NCI-H446 treated with DMSO at 0.1 percent for 48 hours (cell line): Measurements from ENCODE around the gene MAP3K2.
A peak's percentile ranks its signal among the peaks of the same experiment; 100 is the strongest.

Source experiments
- DNase-seq: peaks from one replicate; lab custom pipeline; 2025; lab: John Stamatoyannopoulos, UW

The MAP3K2 gene, protein sequence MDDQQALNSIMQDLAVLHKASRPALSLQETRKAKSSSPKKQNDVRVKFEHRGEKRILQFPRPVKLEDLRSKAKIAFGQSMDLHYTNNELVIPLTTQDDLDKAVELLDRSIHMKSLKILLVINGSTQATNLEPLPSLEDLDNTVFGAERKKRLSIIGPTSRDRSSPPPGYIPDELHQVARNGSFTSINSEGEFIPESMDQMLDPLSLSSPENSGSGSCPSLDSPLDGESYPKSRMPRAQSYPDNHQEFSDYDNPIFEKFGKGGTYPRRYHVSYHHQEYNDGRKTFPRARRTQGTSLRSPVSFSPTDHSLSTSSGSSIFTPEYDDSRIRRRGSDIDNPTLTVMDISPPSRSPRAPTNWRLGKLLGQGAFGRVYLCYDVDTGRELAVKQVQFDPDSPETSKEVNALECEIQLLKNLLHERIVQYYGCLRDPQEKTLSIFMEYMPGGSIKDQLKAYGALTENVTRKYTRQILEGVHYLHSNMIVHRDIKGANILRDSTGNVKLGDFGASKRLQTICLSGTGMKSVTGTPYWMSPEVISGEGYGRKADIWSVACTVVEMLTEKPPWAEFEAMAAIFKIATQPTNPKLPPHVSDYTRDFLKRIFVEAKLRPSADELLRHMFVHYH

DNA sequence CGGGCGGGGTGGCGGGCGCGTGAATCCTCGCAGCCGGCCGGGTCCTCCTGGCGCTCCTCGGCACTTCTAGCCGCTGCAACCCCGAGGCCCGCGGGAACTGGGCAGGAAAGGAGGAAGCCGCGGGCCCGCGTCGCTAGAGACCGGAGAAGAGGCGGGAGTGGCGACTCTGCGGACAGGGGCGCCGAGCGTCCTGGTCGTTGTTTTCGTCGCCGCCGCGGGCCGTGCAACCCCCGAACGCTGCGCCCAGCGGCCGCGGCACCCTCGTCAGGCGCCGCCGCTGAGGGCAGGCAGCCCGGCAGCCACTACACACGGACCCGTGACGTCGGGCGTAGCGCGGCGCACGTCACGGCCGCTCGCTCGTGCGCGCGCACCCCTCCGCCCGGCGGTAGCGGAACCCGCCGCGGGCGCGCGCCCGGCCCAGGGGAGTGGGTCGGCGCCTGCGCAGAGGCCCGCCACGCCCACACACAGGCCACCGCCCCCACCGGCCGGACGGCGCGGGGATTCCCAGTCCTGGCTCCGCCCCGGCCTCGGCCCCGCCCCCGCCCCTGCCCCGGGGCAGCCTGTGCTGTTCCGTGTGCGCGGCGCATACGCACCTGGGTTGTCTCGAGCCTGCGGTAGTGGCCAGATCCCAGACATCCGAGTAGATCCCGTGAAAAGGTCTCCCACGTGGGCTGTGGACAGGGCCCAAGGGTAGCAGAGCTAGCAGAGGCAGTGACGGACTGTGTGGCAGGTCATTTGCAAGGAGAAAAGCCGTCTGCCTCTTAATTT, at the start of gene MAP3K2:
Gene MAP3K2 (minus strand): TSS at position 321 of the 768 bp plus-strand sequence. CDS start 44,846 bp downstream, outside the sequence.
- DNase-seq: peak; percentile 86

DNA sequence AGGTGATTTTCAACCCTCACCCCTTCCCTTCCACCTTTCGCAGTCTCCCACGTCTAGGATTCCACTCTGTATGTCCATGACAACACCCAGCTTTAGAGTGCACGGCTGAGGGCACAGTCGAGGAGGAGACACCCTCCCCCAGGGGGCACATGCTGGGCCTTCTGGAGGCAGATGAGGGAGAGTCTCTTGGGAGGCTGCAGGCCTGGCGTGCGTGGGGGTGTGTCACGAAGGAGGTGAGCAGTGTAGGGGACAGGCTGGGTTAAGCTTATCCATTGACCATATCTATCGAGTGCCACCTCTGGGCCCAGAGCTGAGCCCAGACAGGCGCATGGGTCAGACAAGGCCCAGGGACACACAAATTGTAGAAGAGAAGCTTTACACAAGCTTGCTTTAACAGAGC, 49.3 kb upstream of the MAP3K2 start:
- no peak for DNase-seq

DNA sequence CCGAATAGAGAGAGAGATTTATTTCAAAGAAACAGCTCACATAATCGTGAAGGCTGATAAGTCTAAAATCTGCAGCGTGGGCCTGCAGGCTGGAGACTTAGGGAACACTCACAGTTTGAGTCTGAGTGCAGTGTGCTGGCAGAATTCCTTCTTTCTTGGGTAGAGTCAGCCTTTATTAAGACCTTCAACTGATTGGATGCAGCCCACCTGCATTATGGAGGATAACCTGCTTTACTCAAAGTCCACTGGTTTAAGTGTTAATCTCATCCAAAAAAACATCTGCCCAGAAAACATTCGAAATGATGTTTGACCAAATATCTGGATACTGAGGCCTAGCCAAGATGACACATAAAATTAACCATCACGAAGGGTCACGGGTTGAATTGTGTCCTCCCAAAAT, 46.7 kb upstream of the MAP3K2 start:
- no peak for DNase-seq

DNA sequence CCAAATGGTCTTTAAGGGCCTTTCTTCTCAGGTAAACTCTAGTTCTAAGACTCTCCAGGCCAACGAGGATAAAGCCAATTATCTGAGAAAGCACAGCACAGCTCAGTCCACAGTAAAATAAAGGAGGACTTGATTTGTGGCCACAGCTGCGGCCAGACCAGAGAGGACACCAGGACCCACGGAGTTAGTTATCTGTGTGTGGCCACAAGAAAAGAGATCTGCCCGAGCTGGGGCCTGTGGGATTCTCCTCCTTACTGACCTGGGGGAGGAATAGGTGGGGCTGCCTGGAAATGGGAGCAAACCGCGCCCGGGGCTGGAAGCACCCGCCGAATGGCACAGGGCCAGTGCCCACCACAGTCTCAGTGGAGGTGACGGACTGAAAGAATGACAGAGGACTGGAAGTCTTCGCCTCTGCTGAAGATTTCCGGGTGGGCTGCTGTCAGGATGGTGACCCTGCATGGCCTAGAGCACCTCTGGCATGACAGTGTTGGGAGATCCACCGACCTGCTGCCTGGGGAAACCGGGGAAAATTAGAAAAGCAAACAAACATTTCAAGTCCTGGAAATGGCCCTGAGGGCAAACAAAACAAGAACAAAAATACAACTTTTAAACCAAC, 43.7 kb upstream of the MAP3K2 start:
- no peak for DNase-seq

DNA sequence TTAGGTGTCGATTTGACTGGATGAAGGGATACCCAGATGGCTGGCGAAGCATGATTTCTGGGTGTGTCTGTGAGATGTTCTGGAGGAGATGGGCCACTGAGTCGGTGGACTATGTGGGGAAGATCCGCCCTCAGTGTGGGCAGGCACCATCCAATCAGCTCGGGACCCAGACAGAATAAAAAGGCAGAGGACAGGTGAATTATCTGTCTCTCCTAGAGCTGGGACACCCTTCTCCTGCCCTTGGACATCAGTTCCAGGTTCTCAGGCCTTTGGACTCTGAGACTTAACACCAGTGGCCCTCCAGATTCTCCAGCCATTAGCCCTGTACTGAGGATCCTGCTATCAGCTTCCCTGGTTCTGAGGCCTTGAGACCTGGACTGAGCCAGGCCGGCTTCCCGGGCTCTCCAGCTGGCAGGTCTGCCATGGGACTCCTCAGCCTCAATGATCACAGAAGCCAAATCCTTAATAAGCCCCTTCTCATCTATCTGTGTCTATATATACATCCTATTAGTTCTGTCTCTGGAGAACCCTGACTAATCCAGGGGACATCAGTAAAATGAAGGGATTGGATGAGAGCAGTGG, 42.2 kb upstream of the MAP3K2 start:
- no peak for DNase-seq

DNA sequence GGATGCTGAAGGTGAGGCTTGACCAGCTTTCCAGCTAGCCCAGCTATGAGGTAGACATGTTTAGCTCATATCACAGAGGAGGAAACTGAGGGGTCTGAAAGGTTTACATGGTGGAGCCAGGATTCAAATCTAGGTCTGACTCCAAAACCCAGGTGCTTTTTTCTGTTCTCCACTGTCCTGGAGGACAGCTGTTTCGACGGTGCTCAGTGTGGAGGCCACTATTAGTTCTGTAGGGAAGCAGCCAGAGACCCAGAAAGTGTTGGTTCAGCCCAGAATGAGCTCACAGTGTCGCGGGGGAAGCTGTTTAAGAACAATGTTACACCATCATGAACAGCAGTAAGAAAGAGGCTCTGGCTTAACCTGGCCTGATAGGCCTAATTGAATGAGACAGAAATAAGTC, 41.5 kb upstream of the MAP3K2 start:
- no peak for DNase-seq

DNA sequence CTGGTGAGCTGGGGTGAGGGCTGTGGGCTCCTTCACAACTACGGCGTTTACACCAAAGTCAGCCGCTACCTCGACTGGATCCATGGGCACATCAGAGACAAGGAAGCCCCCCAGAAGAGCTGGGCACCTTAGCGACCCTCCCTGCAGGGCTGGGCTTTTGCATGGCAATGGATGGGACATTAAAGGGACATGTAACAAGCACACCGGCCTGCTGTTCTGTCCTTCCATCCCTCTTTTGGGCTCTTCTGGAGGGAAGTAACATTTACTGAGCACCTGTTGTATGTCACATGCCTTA, 41.0 kb upstream of the MAP3K2 start:
- no peak for DNase-seq

DNA sequence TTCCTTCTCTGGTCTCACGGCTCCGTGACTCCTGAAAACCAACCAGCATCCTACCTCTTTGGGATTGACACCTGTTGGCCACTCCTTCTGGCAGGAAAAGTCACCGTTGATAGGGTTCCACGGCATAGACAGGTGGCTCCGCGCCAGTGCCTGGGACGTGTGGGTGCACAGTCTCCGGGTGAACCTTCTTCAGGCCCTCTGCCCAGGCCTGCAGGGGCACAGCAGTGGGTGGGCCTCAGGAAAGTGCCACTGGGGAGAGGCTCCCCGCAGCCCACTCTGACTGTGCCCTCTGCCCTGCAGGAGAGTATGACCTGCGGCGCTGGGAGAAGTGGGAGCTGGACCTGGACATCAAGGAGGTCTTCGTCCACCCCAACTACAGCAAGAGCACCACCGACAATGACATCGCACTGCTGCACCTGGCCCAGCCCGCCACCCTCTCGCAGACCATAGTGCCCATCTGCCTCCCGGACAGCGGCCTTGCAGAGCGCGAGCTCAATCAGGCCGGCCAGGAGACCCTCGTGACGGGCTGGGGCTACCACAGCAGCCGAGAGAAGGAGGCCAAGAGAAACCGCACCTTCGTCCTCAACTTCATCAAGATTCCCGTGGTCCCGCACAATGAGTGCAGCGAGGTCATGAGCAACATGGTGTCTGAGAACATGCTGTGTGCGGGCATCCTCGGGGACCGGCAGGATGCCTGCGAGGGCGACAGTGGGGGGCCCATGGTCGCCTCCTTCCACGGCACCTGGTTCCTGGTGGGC, 40.5 kb upstream of the MAP3K2 start:
- DNase-seq: no peak

DNA sequence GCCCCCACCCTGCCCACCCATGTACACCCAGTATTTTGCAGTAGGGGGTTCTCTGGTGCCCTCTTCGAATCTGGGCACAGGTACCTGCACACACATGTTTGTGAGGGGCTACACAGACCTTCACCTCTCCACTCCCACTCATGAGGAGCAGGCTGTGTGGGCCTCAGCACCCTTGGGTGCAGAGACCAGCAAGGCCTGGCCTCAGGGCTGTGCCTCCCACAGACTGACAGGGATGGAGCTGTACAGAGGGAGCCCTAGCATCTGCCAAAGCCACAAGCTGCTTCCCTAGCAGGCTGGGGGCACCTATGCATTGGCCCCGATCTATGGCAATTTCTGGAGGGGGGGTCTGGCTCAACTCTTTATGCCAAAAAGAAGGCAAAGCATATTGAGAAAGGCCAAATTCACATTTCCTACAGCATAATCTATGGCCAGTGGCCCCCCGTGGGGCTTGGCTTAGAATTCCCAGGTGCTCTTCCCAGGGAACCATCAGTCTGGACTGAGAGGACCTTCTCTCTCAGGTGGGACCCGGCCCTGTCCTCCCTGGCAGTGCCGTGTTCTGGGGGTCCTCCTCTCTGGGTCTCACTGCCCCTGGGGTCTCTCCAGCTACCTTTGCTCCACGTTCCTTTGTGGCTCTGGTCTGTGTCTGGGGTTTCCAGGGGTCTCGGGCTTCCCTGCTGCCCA, 39.7 kb upstream of the MAP3K2 start:
- no peak for DNase-seq

DNA sequence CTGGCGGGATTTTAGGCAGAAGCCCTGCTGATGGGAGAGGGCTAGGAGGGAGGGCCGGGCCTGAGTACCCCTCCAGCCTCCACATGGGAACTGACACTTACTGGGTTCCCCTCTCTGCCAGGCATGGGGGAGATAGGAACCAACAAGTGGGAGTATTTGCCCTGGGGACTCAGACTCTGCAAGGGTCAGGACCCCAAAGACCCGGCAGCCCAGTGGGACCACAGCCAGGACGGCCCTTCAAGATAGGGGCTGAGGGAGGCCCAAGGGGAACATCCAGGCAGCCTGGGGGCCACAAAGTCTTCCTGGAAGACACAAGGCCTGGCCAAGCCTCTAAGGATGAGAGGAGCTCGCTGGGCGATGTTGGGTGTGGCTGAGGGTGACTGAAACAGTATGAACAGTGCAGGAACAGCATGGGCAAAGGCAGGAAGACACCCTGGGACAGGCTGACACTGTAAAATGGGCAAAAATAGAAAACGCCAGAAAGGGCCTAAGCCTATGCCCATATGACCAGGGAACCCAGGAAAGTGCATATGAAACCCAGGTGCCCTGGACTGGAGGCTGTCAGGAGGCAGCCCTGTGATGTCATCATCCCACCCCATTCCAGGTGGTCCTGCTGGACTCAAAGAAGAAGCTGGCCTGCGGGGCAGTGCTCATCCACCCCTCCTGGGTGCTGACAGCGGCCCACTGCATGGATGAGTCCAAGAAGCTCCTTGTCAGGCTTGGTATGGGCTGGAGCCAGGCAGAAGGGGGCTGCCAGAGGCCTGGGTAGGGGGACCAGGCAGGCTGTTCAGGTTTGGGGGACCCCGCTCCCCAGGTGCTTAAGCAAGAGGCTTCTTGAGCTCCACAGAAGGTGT, 39.0 kb upstream of the MAP3K2 start:
- DNase-seq: no peak

DNA sequence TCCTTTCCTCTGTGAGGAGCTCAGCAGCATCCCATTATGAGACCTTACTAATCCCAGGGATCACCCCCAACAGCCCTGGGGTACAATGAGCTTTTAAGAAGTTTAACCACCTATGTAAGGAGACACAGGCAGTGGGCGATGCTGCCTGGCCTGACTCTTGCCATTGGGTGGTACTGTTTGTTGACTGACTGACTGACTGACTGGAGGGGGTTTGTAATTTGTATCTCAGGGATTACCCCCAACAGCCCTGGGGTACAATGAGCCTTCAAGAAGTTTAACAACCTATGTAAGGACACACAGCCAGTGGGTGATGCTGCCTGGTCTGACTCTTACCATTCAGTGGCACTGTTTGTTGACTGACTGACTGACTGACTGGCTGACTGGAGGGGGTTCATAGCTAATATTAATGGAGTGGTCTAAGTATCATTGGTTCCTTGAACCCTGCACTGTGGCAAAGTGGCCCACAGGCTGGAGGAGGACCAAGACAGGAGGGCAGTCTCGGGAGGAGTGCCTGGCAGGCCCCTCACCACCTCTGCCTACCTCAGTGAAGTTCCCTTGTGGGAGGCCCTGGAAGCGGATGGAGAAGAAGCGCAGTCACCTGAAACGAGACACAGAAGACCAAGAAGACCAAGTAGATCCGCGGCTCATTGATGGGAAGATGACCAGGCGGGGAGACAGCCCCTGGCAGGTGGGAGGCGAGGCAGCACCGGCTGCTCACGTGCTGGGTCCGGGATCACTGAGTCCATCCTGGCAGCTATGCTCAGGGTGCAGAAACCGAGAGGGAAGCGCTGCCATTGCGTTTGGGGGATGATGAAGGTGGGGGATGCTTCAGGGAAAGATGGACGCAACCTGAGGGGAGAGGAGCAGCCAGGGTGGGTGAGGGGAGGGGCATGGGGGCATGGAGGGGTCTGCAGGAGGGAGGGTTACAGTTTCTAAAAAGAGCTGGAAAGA, 38.0 kb upstream of the MAP3K2 start:
- DNase-seq: no peak

DNA sequence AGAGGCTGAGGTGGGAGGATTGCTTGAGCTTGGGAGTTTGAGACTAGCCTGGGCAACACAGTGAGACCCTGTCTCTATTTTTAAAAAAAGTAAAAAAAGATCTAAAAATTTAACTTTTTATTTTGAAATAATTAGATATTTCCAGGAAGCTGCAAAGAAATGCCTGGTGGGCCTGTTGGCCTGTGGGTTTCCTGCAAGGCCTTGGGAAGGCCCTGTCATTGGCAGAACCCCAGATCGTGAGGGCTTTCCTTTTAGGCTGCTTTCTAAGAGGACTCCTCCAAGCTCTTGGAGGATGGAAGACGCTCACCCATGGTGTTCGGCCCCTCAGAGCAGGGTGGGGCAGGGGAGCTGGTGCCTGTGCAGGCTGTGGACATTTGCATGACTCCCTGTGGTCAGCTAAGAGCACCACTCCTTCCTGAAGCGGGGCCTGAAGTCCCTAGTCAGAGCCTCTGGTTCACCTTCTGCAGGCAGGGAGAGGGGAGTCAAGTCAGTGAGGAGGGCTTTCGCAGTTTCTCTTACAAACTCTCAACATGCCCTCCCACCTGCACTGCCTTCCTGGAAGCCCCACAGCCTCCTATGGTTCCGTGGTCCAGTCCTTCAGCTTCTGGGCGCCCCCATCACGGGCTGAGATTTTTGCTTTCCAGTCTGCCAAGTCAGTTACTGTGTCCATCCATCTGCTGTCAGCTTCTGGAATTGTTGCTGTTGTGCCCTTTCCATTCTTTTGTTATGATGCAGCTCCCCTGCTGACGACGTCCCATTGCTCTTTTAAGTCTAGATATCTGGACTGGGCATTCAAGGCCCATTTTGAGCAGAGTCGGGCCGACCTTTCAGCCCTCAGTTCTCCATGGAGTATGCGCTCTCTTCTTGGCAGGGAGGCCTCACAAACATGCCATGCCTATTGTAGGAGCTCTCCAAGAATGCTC, 37.1 kb upstream of the MAP3K2 start:
- no peak for DNase-seq

DNA sequence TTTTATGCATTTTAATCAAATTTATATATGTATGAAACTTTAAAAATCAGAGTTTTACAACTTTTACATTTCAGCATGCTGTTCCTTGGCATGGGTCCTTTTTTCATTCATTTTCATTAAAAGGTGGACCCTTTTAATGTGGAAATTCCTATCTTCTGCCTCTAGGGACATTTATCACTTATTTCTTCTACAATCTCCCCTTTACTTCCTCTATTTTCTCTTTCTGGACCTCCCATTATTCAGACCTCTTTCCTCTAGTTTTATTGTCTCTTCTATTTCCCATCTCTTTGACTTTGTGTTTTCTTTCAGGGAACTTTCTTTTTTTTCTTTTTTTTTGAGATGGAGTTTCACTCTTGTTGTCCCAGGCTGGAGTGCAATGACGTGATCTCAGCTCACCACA, 36.1 kb upstream of the MAP3K2 start:
- DNase-seq: no peak

DNA sequence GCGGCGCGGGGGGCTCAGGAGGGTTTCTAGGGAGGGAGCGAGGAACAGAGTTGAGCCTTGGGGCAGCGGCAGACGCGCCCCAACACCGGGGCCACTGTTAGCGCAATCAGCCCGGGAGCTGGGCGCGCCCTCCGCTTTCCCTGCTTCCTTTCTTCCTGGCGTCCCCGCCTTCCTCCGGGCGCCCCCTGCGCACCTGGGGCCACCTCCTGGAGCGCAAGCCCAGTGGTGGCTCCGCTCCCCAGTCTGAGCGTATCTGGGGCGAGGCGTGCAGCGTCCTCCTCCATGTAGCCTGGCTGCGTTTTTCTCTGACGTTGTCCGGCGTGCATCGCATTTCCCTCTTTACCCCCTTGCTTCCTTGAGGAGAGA, 35.7 kb upstream of the MAP3K2 start:
- no peak for DNase-seq

DNA sequence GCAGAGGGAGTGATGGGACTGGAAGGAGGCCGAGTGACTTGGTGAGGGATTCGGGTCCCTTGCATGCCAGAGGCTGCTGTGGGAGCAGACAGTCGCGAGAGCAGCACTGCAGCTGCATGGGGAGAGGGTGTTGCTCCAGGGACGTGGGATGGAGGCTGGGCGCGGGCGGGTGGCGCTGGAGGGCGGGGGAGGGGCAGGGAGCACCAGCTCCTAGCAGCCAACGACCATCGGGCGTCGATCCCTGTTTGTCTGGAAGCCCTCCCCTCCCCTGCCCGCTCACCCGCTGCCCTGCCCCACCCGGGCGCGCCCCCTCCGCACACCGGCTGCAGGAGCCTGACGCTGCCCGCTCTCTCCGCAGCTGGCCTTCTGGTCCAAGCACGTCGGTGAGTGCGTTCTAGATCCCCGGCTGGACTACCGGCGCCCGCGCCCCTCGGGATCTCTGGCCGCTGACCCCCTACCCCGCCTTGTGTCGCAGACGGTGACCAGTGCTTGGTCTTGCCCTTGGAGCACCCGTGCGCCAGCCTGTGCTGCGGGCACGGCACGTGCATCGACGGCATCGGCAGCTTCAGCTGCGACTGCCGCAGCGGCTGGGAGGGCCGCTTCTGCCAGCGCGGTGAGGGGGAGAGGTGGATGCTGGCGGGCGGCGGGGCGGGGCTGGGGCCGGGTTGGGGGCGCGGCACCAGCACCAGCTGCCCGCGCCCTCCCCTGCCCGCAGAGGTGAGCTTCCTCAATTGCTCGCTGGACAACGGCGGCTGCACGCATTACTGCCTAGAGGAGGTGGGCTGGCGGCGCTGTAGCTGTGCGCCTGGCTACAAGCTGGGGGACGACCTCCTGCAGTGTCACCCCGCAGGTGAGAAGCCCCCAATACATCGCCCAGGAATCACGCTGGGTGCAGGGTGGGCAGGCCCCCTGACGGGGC, 35.0 kb upstream of the MAP3K2 start:
- DNase-seq: no peak

DNA sequence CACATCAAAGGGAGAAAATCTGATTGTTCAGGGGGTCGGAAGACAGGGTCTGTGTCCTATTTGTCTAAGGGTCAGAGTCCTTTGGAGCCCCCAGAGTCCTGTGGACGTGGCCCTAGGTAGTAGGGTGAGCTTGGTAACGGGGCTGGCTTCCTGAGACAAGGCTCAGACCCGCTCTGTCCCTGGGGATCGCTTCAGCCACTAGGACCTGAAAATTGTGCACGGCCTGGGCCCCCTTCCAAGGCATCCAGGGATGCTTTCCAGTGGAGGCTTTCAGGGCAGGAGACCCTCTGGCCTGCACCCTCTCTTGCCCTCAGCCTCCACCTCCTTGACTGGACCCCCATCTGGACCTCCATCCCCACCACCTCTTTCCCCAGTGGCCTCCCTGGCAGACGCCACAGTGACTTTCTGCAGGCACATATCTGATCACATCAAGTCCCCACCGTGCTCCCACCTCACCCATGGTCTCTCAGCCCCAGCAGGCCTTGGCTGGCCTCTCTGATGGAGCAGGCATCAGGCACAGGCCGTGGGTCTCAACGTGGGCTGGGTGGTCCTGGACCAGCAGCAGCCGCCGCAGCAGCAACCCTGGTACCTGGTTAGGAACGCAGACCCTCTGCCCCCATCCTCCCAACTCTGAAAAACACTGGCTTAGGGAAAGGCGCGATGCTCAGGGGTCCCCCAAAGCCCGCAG, 34.2 kb upstream of the MAP3K2 start:
- DNase-seq: no peak
